Breast epithelium (tissue), 3 donors: Measurements from ENCODE around the gene OR2F2.

Experiments
- POLR2A ChIP-seq: fragments of 450-650 bp; IDR thresholded peaks from one replicate; pipeline ENCODE4 v1.6.1; 2016; ENCODE audit warnings: antibody characterized with exemption, mild to moderate bottlenecking, moderate library complexity
- POLR2AphosphoS5 ChIP-seq, 3 donors: sonication (generic); formaldehyde crosslinking; IDR thresholded peaks; one replicate each; pipeline ENCODE4 v1.6.1; 2017; ENCODE audit warnings: antibody characterized with exemption in 3 of 3
- TF ChIP-seq, protein P1 (sequence below), 3 donors: fragments of 450-650 bp; IDR thresholded peaks; one replicate each; pipeline ENCODE4 v1.5.1; 2016 to 2017; ENCODE audit warnings: antibody characterized with exemption in 3 of 3, mild to moderate bottlenecking in 3 of 3, moderate library complexity in 3 of 3

GRCh38 chr7:143901668-143902331, 33.2 kb upstream of the OR2F2 start, which contains the start of gene TCAF1:
- TF ChIP-seq, protein P1, sequence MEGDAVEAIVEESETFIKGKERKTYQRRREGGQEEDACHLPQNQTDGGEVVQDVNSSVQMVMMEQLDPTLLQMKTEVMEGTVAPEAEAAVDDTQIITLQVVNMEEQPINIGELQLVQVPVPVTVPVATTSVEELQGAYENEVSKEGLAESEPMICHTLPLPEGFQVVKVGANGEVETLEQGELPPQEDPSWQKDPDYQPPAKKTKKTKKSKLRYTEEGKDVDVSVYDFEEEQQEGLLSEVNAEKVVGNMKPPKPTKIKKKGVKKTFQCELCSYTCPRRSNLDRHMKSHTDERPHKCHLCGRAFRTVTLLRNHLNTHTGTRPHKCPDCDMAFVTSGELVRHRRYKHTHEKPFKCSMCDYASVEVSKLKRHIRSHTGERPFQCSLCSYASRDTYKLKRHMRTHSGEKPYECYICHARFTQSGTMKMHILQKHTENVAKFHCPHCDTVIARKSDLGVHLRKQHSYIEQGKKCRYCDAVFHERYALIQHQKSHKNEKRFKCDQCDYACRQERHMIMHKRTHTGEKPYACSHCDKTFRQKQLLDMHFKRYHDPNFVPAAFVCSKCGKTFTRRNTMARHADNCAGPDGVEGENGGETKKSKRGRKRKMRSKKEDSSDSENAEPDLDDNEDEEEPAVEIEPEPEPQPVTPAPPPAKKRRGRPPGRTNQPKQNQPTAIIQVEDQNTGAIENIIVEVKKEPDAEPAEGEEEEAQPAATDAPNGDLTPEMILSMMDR (IDR thresholded peaks at IDR 0.05) = peak in 1 of 3 donors; percentile 30
- TF ChIP-seq POLR2A (peak; percentile 37), POLR2AphosphoS5 (IDR thresholded peaks at IDR 0.05) (peak; percentile 62 to 69 (median 69))
